Neural cell (in vitro differentiated cells): ENCODE results near the gene DR1. TPM values are rescaled to one million over a fixed set of nuclear protein-coding genes. Genes with fewer than 3 reads are reported as not detected.

Experiments
- H2AFZ ChIP-seq: fragments of 200-600, 300-800 bp; sonication (generic), shearing (Covaris generic); 2 replicates; pipeline ENCODE4 v1.6.0; 2014; ENCODE audit warnings: low read depth, mild to moderate bottlenecking, antibody characterized with exemption, low read length, moderate library complexity
- H3F3A ChIP-seq: fragments of 200-600 bp; shearing (Covaris generic); 2 replicates; pipeline ENCODE4 v1.6.1; 2016; ENCODE audit warnings: mild to moderate bottlenecking, moderate library complexity, mixed read lengths, antibody characterized with exemption, low read length; ENCODE audit not compliant: insufficient read depth, poor library complexity, severe bottlenecking
- H3K27ac ChIP-seq: fragments of 200-600, 300-800 bp; sonication (generic), shearing (Covaris generic); 2 replicates; pipeline ENCODE4 v1.5.1; 2014; ENCODE audit warnings: mild to moderate bottlenecking, low read length, moderate library complexity
- H3K27me3 ChIP-seq: fragments of 300-800, 200-600 bp; sonication (generic), shearing (Covaris generic); 2 replicates; pipeline ENCODE4 v1.6.0; 2014; ENCODE audit warnings: mild to moderate bottlenecking, low read depth, low read length, moderate library complexity; ENCODE audit not compliant: insufficient read depth
- H3K36me3 ChIP-seq: fragments of 300-800, 200-600 bp; sonication (generic), shearing (Covaris generic); 2 replicates; pipeline ENCODE4 v1.5.1; 2014; ENCODE audit warnings: mild to moderate bottlenecking, antibody characterized with exemption, low read length, moderate library complexity; ENCODE audit not compliant: insufficient read depth
- H3K4me2 ChIP-seq: fragments of 300-800, 200-600 bp; sonication (generic), shearing (Covaris generic); 2 replicates; pipeline ENCODE4 v1.6.0; 2014; ENCODE audit warnings: mild to moderate bottlenecking, low read length
- H3K4me3 ChIP-seq: fragments of 300-800, 200-600 bp; sonication (generic), shearing (Covaris generic); 2 replicates; pipeline ENCODE4 v1.5.1; 2014; ENCODE audit warnings: mild to moderate bottlenecking, low read length, moderate library complexity
- H3K79me2 ChIP-seq: fragments of 200-600 bp; shearing (Covaris generic); replicated peaks from 2 replicates; pipeline ENCODE4 v1.6.0; 2014; ENCODE audit warnings: mild to moderate bottlenecking, low read length, moderate library complexity; ENCODE audit not compliant: insufficient read depth
- H3K9ac ChIP-seq: fragments of 300-800, 200-600 bp; sonication (generic), shearing (Covaris generic); 2 replicates; pipeline ENCODE4 v1.6.1; 2016; ENCODE audit warnings: mild to moderate bottlenecking, low read length, mixed read lengths
- H3K9me2 ChIP-seq: fragments of 200-600 bp; shearing (Covaris generic); 2 replicates; pipeline ENCODE4 v1.6.1; 2016; ENCODE audit warnings: mild to moderate bottlenecking, low read length, mixed read lengths; ENCODE audit not compliant: insufficient read depth
- H3K9me3 ChIP-seq: fragments of 200-600, 300-800 bp; sonication (generic), shearing (Covaris generic); 2 replicates; pipeline ENCODE4 v1.6.1; 2016; ENCODE audit warnings: mild to moderate bottlenecking, mixed run types, low read length, moderate library complexity, mixed read lengths
- H4K20me1 ChIP-seq: fragments of 200-600 bp; shearing (Covaris generic); 2 replicates; pipeline ENCODE4 v1.6.1; 2016; ENCODE audit warnings: mild to moderate bottlenecking, mixed run types; ENCODE audit not compliant: insufficient read depth
- CTCF ChIP-seq: fragments of 450-650 bp; IDR thresholded peaks from 2 replicates; pipeline ENCODE4 v1.5.1; 2014; ENCODE audit warnings: antibody characterized with exemption, mild to moderate bottlenecking, moderate library complexity; ENCODE audit not compliant: poor library complexity, severe bottlenecking
- EP300 ChIP-seq: fragments of 450-650 bp; conservative IDR thresholded peaks from 2 replicates; pipeline ENCODE4 v1.6.1; 2014; ENCODE audit warnings: antibody characterized with exemption, mild to moderate bottlenecking, moderate library complexity; ENCODE audit not compliant: poor library complexity, severe bottlenecking
- EZH2 ChIP-seq: fragments of 200-600, 300-800 bp; shearing (Covaris generic), sonication (generic); IDR thresholded peaks from 2 replicates; pipeline ENCODE4 v1.6.1; 2014; ENCODE audit warnings: antibody characterized with exemption, low read length, borderline replicate concordance, mild to moderate bottlenecking; ENCODE audit not compliant: insufficient read depth, poor library complexity, severe bottlenecking
- MXI1 ChIP-seq: fragments of 450-650 bp; conservative IDR thresholded peaks from 2 replicates; pipeline ENCODE4 v1.6.1; 2014; ENCODE audit warnings: antibody characterized with exemption, mild to moderate bottlenecking; ENCODE audit not compliant: poor library complexity, severe bottlenecking
- POLR2AphosphoS5 ChIP-seq: IDR thresholded peaks from 2 replicates; pipeline ENCODE4 v1.6.1; 2012
- RAD21 ChIP-seq: fragments of 450-650 bp; conservative IDR thresholded peaks from 2 replicates; pipeline ENCODE4 v1.6.1; 2014; ENCODE audit warnings: antibody characterized with exemption, mild to moderate bottlenecking, moderate library complexity
- REST ChIP-seq: IDR thresholded peaks from 2 replicates; pipeline ENCODE4 v1.6.1; 2012; ENCODE audit warnings: borderline replicate concordance
- TAF1 ChIP-seq: IDR thresholded peaks from 2 replicates; pipeline ENCODE4 v1.6.1; 2012; ENCODE audit warnings: low read depth
- polyA plus RNA-seq: library from polyadenylated mRNA; depleted of rRNA; stranded (reverse); fragments of >200 nt; gene quantifications from 2 replicates; pipeline ENCODE4 v1.2.3, GENCODE V29; 2014

The DR1 gene
- polyA plus RNA-seq, 1 donor from 2014 or later = 57.2 TPM

GRCh38 chr1:93358293-93358692, 12.6 kb downstream of the DR1 start:
- H2AFZ ChIP-seq = no peak overlapping the region
- H4K20me1 ChIP-seq = no peaks in the 10 kb centered on the region
- TF ChIP-seq POLR2AphosphoS5 (no peak), CTCF (no peak), REST (no peak), MXI1 (no peak), EP300 (no peak), RAD21 (no peak)
- no peaks in the 10 kb centered on the region for H3K9me2 ChIP-seq
- no peaks in the 10 kb centered on the region for H3F3A ChIP-seq
- peaks cover 13% of the 10 kb centered on the region for H3K36me3 ChIP-seq
- H3K4me2 ChIP-seq = no peak overlapping the region
- H3K9ac ChIP-seq = no peak overlapping the region
- no peaks in the 10 kb centered on the region for H3K27me3 ChIP-seq
- no peak overlapping the region for H3K27ac ChIP-seq
- H3K79me2 ChIP-seq = peaks cover 16% of the 10 kb centered on the region
- no peak overlapping the region for H3K4me3 ChIP-seq
- no peaks in the 10 kb centered on the region for H3K9me3 ChIP-seq

GRCh38 chr1:93360111-93360510, 14.4 kb downstream of the DR1 start:
- no peaks in the 10 kb centered on the region for H4K20me1 ChIP-seq
- H2AFZ ChIP-seq = no peak overlapping the region
- no peak overlapping the region for H3K4me3 ChIP-seq
- no peaks in the 10 kb centered on the region for H3F3A ChIP-seq
- no peak overlapping the region for H3K4me2 ChIP-seq
- no peak overlapping the region for H3K9ac ChIP-seq
- H3K9me3 ChIP-seq = no peaks in the 10 kb centered on the region
- TF ChIP-seq CTCF (no peak), MXI1 (no peak), RAD21 (no peak), EP300 (no peak), POLR2AphosphoS5 (no peak), TAF1 (no peak), EZH2 (no peak)
- peaks cover 8% of the 10 kb centered on the region for H3K79me2 ChIP-seq
- no peak overlapping the region for H3K27ac ChIP-seq
- H3K36me3 ChIP-seq = peaks cover 8% of the 10 kb centered on the region
- no peaks in the 10 kb centered on the region for H3K9me2 ChIP-seq
- H3K27me3 ChIP-seq = no peaks in the 10 kb centered on the region
